Measurements from ENCODE around the gene NEURL1B. TPM values are rescaled to one million over a fixed set of nuclear protein-coding genes. Genes with fewer than 3 reads are reported as not detected.

The NEURL1B gene
- total and polyA plus RNA-seq, 10 of the 15 experiments (the other 5 are each of a cell fraction or from before 2014, with no cell fraction given), result 0.04 to 0.28 (median 0.05) TPM; not detected in 4

- TF ChIP-seq SMC3 (IDR thresholded peaks at IDR 0.05; ENCODE audit: borderline replicate concordance, low read length) (peak; percentile 15; the same call in 1 of the 2 replicates), TCF7 (IDR thresholded peaks at IDR 0.05; ENCODE audit: borderline replicate concordance) (no peak), SIN3A (IDR thresholded peaks at IDR 0.05; ENCODE audit: low read depth, low read length) (no peak), MTA3 (IDR thresholded peaks at IDR 0.05; ENCODE audit: borderline replicate concordance, low read length) (no peak), ELK1 (IDR thresholded peaks at IDR 0.05; ENCODE audit: low read depth, low read length) (no peak), IRF5 (IDR thresholded peaks at IDR 0.05; ENCODE audit: borderline replicate concordance) (no peak), TAF1 (IDR thresholded peaks at IDR 0.05; ENCODE audit: borderline replicate concordance, low read depth, low read length) (no peak), MYC (IDR thresholded peaks at IDR 0.05; ENCODE audit: insufficient read depth, insufficient read length, insufficient replicate concordance, low read length, severe bottlenecking) (no peak), REST (IDR thresholded peaks at IDR 0.05; ENCODE audit: low read depth, low read length) (no peak), ZBTB40 (IDR thresholded peaks at IDR 0.05; ENCODE audit: borderline replicate concordance) (no peak), EZH2 (IDR thresholded peaks at IDR 0.05; ENCODE audit: borderline replicate concordance, control insufficient read depth, low read depth, low read length) (no peak), ESRRA (IDR thresholded peaks at IDR 0.05; ENCODE audit: low read length) (no peak), ZZZ3 (IDR thresholded peaks at IDR 0.05; ENCODE audit: control insufficient read depth, insufficient read length, low read depth) (no peak), ZNF207 (IDR thresholded peaks at IDR 0.05; ENCODE audit: borderline replicate concordance) (no peak), BCLAF1 (IDR thresholded peaks at IDR 0.05) (no peak), IKZF1 (conservative IDR thresholded peaks at IDR 0.05) (no peak)
Measured at GRCh38 chr5:172666251-172666650, 25.2 kb downstream of the NEURL1B start (continued).
